ENCODE data around the gene ITSN1.

ITSN1 gene

GRCh38 chr21:33834801-33835500, 192.7 kb downstream of the ITSN1 start:
- no peak for TF ChIP-seq CTCF (conservative IDR thresholded peaks at IDR 0.05; ENCODE audit: low read depth, low read length)
- no peak for DNase-seq (ENCODE audit: low read depth)
- H3K4me3 ChIP-seq (ENCODE audit: low read length) = no peak overlapping the region

GRCh38 chr21:33835920-33836319, 193.6 kb downstream of the ITSN1 start:
- TF ChIP-seq CTCF (conservative IDR thresholded peaks at IDR 0.05; ENCODE audit: low read depth, low read length) = no peak
- no peak overlapping the region for H3K4me3 ChIP-seq (ENCODE audit: low read length)
- no peak for DNase-seq (ENCODE audit: low read depth)

GRCh38 chr21:33836408-33836807, 194.1 kb downstream of the ITSN1 start:
- no peak for TF ChIP-seq CTCF (conservative IDR thresholded peaks at IDR 0.05; ENCODE audit: low read depth, low read length)
- DNase-seq (ENCODE audit: low read depth) = no peak
- no peak overlapping the region for H3K4me3 ChIP-seq (ENCODE audit: low read length)

- no peak for TF ChIP-seq CTCF (conservative IDR thresholded peaks at IDR 0.05; ENCODE audit: low read depth, low read length)
Measured at GRCh38 chr21:33839167-33839716, 196.9 kb downstream of the ITSN1 start.

GRCh38 chr21:33839806-33840205, 197.5 kb downstream of the ITSN1 start:
- TF ChIP-seq CTCF (conservative IDR thresholded peaks at IDR 0.05; ENCODE audit: low read depth, low read length) = no peak
- no peak for DNase-seq (ENCODE audit: low read depth)
- H3K4me3 ChIP-seq (ENCODE audit: low read length) = no peak overlapping the region

More at GRCh38 chr21:33839167-33839716, 196.9 kb downstream of the ITSN1 start:
- H3K4me3 ChIP-seq (ENCODE audit: low read length) = no peak overlapping the region
- no peak for DNase-seq (ENCODE audit: low read depth)

- H3K4me3 ChIP-seq (ENCODE audit: low read length) = no peak overlapping the region
- no peak for DNase-seq (ENCODE audit: low read depth)
- no peak for TF ChIP-seq CTCF (conservative IDR thresholded peaks at IDR 0.05; ENCODE audit: low read depth, low read length)
Measured at GRCh38 chr21:33840771-33841170, 198.5 kb downstream of the ITSN1 start.

GRCh38 chr21:33841561-33841960, 199.3 kb downstream of the ITSN1 start:
- DNase-seq (ENCODE audit: low read depth) = no peak
- no peak overlapping the region for H3K4me3 ChIP-seq (ENCODE audit: low read length)
- no peak for TF ChIP-seq CTCF (conservative IDR thresholded peaks at IDR 0.05; ENCODE audit: low read depth, low read length)

All from retinal pigment epithelial cell (primary cell).